Suprapubic skin (tissue), 4 donors: ENCODE results near the gene MAML2.

ENCODE experiments used
- CTCF ChIP-seq, 2 donors: fragments of 200-600 bp in 1 of 2; fragments of 450-650 bp in 1 of 2; sonication (generic) in 1 of 2; IDR thresholded peaks; one replicate each; pipeline ENCODE4 v1.5.1; 2016 to 2019; ENCODE audit warnings: antibody characterized with exemption in 2 of 2, mild to moderate bottlenecking in 1 of 2, moderate library complexity in 1 of 2
- EP300 ChIP-seq: sonication (generic); formaldehyde crosslinking; IDR thresholded peaks from one replicate; pipeline ENCODE4 v1.6.1; 2017; ENCODE audit warnings: antibody characterized with exemption
- POLR2A ChIP-seq, 2 donors: fragments of 450-650 bp; IDR thresholded peaks; one replicate each; pipeline ENCODE4 v1.6.1; 2017; ENCODE audit warnings: antibody characterized with exemption in 2 of 2, mild to moderate bottlenecking in 2 of 2, moderate library complexity in 2 of 2
- POLR2AphosphoS5 ChIP-seq, 3 donors: sonication (generic); formaldehyde crosslinking; IDR thresholded peaks; one replicate each; pipeline ENCODE4 v1.6.1; 2017; ENCODE audit warnings: antibody characterized with exemption in 3 of 3

GRCh38 chr11:96200243-96200642 is 142.8 kb downstream of the MAML2 start:
- TF ChIP-seq POLR2AphosphoS5 (IDR thresholded peaks at IDR 0.05), result no peak
- TF ChIP-seq POLR2A (IDR thresholded peaks at IDR 0.05), result no peak
- no peak for TF ChIP-seq CTCF (IDR thresholded peaks at IDR 0.05)
- no peak for TF ChIP-seq EP300
